ENCODE data around the gene INPP5D.

DNA sequence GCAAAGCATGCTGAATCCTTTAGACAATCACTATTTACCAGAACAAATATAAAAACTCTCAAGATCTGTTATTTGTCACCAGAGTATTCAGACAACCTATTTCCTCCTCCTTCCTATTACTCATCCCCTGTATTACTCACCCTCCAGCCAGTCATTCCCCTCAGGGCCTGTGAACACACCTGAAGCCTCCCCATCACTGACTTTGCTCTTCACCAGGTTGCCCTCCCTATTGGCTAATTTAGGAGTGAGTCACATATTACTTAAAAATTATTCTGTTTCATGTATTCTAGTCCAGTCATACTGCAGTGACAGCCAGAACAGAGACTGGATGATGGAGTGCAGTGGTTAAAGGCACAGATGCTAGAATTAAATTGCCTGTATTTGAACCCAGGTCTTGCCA lies 187.6 kb downstream of the INPP5D start:
- no peak for TF ChIP-seq POLR2A (IDR thresholded peaks at IDR 0.05)
- TF ChIP-seq, protein P1, sequence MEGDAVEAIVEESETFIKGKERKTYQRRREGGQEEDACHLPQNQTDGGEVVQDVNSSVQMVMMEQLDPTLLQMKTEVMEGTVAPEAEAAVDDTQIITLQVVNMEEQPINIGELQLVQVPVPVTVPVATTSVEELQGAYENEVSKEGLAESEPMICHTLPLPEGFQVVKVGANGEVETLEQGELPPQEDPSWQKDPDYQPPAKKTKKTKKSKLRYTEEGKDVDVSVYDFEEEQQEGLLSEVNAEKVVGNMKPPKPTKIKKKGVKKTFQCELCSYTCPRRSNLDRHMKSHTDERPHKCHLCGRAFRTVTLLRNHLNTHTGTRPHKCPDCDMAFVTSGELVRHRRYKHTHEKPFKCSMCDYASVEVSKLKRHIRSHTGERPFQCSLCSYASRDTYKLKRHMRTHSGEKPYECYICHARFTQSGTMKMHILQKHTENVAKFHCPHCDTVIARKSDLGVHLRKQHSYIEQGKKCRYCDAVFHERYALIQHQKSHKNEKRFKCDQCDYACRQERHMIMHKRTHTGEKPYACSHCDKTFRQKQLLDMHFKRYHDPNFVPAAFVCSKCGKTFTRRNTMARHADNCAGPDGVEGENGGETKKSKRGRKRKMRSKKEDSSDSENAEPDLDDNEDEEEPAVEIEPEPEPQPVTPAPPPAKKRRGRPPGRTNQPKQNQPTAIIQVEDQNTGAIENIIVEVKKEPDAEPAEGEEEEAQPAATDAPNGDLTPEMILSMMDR (IDR thresholded peaks at IDR 0.05) = no peak
